ENCODE results near the gene DMWD.

Gene DMWD

DNA sequence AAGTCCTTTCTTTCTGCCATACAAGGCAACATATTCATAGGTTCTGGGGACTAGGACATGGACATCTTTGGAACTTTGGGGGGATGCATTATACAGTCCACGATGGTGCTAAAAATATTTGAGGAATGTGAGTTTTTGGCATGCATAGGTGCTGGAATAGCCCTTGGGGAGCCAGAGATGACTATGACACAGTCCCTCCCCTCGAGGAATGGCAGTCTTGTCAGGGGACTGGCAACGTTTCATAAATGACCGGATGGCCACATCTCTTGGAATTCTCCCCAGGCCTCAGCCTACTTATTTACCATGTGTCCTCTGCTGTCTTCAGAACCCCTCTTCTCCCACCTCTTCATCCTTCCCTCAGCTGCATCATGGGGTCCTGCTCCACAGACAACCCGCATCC, 45.8 kb downstream of the DMWD start:
- Mint-ChIP-seq H3K4me1 (ENCODE audit: low read depth) (no peaks in the 10 kb centered on the region), H3K27me3 (ENCODE audit: low read depth) (peaks cover 28% of the 10 kb centered on the region), H3K4me3 (no peak overlapping the region), H3K27ac (no peak overlapping the region), H3K36me3 (ENCODE audit: low read depth) (no peaks in the 10 kb centered on the region), H3K9me3 (no peaks in the 10 kb centered on the region)
- DNase-seq (ENCODE audit: low spot score), result no peak

DNA sequence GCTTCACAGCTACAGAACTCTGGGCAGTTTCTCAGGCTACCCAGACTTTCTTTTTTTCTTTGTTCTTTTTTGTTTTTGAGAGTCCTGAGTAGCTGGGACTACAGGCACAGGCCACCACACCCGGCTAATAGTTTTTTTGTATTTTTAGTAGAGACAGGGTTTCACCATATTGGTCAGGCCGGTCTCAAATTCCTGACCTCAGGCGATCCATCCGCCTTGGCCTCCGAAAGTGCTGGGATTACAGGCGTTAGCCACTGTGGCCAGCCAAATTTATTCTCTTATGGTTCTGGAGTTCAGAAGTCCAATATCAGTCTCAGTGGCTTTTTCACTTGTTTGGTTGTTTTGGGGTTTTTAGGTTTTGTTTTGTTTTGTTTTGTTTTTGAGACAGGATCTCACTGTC, 47.0 kb downstream of the DMWD start:
- no peak for DNase-seq (ENCODE audit: low spot score)
- Mint-ChIP-seq H3K27ac (no peak overlapping the region), H3K4me1 (ENCODE audit: low read depth) (no peaks in the 10 kb centered on the region), H3K36me3 (ENCODE audit: low read depth) (no peaks in the 10 kb centered on the region), H3K9me3 (no peaks in the 10 kb centered on the region), H3K27me3 (ENCODE audit: low read depth) (peaks cover 28% of the 10 kb centered on the region), H3K4me3 (no peak overlapping the region)

DNA sequence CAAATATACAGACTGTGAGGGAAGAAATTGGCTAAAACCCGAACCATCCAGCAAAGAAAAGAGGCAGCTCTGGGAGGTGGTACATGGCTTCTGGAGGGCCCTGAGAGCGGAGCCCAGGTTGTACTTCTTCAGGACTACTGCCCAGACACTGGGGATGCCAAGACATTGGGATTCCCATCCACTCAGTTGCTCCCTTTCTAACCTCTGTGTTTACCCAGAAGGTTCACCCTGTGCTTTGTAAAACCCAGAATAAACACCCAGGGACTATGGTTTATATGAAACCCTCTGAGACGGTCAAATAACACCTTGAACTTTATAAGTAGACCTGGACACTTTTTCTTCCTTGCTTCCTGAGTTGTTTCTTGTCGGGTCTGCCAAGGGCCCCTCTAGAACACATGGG, 49.7 kb downstream of the DMWD start:
- Mint-ChIP-seq H3K4me3 (no peak overlapping the region), H3K27me3 (ENCODE audit: low read depth) (peaks cover 28% of the 10 kb centered on the region), H3K36me3 (ENCODE audit: low read depth) (no peaks in the 10 kb centered on the region), H3K4me1 (ENCODE audit: low read depth) (no peaks in the 10 kb centered on the region), H3K27ac (no peak overlapping the region), H3K9me3 (no peaks in the 10 kb centered on the region)
- no peak for DNase-seq (ENCODE audit: low spot score)

DNA sequence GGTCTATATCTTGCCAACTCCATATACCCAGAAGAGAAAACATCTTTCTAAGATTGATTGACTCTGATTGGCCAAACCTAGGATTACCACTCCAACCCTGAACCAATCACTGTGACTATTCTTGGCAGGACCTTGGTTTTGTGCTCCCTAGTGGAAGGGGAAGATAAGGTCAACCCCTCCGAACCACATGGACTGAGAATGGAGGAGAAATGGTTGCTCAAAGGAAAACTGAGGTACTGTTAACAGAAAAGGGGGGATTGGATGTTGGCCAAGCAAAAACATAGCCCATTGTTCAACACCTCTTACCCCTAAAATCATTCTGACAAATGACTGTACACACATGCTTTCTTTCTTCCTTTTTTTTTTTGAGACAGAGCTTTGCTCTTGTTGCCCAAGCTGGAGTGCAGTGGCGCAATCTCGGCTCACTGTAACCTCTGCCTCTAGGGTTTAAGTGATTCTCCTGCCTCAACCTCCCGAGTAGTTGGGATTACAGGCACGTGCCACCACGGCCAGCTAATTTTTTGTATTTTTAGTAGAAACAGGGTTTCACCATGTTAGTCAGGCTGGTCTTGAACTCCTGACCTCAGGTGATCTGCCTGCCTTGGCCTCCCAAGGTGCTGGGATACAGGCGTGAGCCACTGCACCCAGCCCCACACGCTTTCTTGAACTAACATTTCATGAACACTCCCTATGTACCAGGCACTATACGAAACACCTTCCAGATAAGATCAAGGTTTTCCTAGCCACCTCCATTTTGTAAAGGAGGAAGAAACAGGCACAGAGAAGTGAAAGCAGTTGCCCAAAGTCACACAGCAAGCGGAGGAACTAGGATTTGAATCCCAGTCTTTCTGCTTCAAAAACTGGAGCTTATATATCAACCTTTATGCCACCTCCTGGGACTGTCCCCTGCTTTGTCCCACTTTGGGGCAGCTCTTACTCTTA, 52.9 kb downstream of the DMWD start:
- Mint-ChIP-seq H3K27me3 (ENCODE audit: low read depth) (peaks cover 15% of the 10 kb centered on the region), H3K36me3 (ENCODE audit: low read depth) (no peaks in the 10 kb centered on the region), H3K4me3 (no peak overlapping the region), H3K27ac (no peak overlapping the region), H3K9me3 (no peaks in the 10 kb centered on the region), H3K4me1 (ENCODE audit: low read depth) (no peaks in the 10 kb centered on the region)
- DNase-seq (ENCODE audit: low spot score), result no peak

DNA sequence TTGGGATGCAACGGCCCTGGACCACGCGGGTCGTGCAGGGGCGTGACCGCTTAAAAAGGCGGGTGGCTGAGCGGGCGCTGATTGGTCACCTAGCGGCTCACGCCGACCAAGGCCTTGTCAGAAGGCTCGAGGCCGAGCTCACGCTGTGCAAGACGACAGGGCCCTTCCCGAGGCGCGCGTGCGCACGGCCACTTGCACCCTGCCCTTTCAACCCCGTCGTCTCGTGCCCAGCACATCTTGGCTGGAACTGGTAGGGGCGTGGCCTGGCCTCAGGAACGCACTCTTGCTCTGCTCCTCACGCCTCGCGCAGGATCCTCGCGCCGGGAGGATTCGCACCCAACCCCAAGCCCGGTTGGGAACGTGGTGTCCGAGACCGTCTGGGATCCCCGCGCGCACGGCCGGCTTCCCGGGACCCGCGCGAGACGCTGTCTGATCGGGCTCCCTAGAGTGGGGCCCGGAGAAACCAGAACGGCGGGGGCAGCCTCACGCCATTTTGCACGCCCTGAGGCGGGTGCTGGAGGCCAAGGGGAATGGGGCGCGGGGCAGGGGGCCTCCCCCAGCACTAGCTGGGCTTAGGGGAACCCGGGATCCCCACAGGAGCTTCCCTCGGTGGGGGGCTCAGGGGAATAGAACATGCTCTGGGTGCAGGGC, 59.4 kb downstream of the DMWD start, which contains the start of gene MEIOSIN:
MEIOSIN (plus strand) TSS at position 280 of the 651 bp plus-strand sequence. CDS start 1,938 bp downstream, outside the sequence.
- no peak for DNase-seq (ENCODE audit: low spot score)
- no peak within 1 kb of the TSS for H3K27ac Mint-ChIP-seq
- H3K4me3 Mint-ChIP-seq, result no peak within 1 kb of the TSS
- no peaks in the 10 kb centered on the region for H3K9me3 Mint-ChIP-seq
- H3K27me3 Mint-ChIP-seq (ENCODE audit: low read depth), result peaks cover 3% of the 10 kb centered on the region
- no peaks in the 10 kb centered on the region for H3K36me3 Mint-ChIP-seq (ENCODE audit: low read depth)
- peaks cover 10% of the 10 kb centered on the region for H3K4me1 Mint-ChIP-seq (ENCODE audit: low read depth)

All from T-helper 2 cell treated with Interferon-gamma antibody and Interleukin-4, amounts not matched to agents 5 μg/mL and 100 μg/mL, for 36 hours (primary cell).